ENCODE data around the gene NIPAL3. TPM values are rescaled to one million over a fixed set of nuclear protein-coding genes. Genes with fewer than 3 reads are reported as not detected.

The NIPAL3 gene
- total and polyA plus RNA-seq, 2 donors (not counting 3 experiments of a cell fraction or from before 2014, with no cell fraction given), result 15.5 to 16.0 TPM

DNA sequence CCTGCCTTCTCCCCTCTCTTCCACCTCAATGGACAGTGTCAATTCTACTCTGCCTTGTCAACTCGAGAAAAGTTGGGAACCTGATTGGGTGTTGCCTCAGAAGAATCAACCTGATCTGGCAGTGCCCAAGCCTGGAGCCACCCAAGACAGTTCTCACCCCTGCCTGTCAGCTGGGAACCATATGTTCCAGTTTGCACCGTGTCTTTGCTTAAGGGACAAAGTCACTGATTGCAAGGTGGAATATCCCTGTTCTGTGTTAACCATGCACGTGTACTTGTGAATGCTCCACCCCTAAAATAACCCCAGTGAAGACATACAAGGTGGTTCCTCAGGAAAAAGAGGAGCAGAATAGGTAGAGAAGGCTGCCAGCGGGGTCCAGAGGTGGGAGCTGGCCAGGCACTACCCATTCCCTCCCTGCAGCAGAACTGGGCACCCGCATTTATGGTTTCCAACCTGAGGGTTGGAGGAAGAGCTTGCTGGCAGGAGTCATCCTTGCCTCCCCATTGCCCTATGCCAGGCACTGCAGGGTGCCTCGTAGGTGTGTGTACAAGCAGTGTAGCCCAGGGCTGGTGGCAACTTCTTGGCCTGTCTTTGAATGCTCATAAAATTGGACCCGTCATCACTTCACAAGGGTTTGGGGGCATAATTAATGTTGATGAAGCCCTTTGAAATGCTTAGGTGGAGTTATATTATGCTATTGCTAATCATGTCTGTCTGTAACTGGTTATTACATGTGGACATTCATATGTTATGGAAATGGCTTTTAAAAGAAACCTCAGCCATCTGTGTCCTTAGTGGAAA is 11.3 kb downstream of the NIPAL3 start:
- no TSS peak for BruUV-seq (replicated peaks)
- dilution Hi-C loops (cut with MboI; ENCODE audit: extremely low pct_ligation_motif_present, low sequenced_read_pairs) (no loop called here), intact Hi-C loops (cut with micrococcal nuclease) (no loop called here)
- Histone ChIP-seq H4K20me1 (replicated peaks; ENCODE audit: control insufficient read depth, extremely low read depth, insufficient read depth, low read length) (no peaks in the 10 kb centered on the region), H2AFZ (ENCODE audit: low read depth, low read length) (no peak overlapping the region), H3K9me1 (replicated peaks; ENCODE audit: control insufficient read depth, extremely low read depth, insufficient read depth, low read length) (no peaks in the 10 kb centered on the region), H3K4me3 (replicated peaks in 1 of 3; ENCODE audit: insufficient read depth in 1 of 3, low read depth in 1 of 3, low read length in 3 of 3) (no peak overlapping the region), H3K36me3 (ENCODE audit: control insufficient read depth in 2 of 2, extremely low read depth in 1 of 2, insufficient read depth in 2 of 2, low read length in 2 of 2) (no peaks in the 10 kb centered on the region), H3K4me2 (ENCODE audit: insufficient read depth, low read length) (no peak overlapping the region), H3K27ac (ENCODE audit: insufficient read depth, low read depth, low read length) (no peak overlapping the region), H3K9me3 (replicated peaks; ENCODE audit: control insufficient read depth, insufficient read depth, low read length) (no peaks in the 10 kb centered on the region), H3K27me3 (ENCODE audit: control insufficient read depth in 2 of 2, insufficient read depth in 2 of 2, low read length in 2 of 2) (no peaks in the 10 kb centered on the region), H3K9ac (replicated peaks; ENCODE audit: extremely low read depth, insufficient read depth, low read length) (no peak overlapping the region), H3K4me1 (ENCODE audit: control insufficient read depth, extremely low read depth, insufficient read depth, low read length) (no peaks in the 10 kb centered on the region), H3K79me2 (ENCODE audit: control insufficient read depth, insufficient read depth, low read length) (no peaks in the 10 kb centered on the region)
- no peak for TF ChIP-seq GATA2 (IDR thresholded peaks at IDR 0.05; ENCODE audit: insufficient read depth, insufficient read length, low read depth, low read length)
- no peak for TF ChIP-seq POLR2A (IDR thresholded peaks at IDR 0.05; ENCODE audit: low read depth, low read length)
- TF ChIP-seq MYC (IDR thresholded peaks at IDR 0.05; ENCODE audit: low read depth, low read length), result no peak
- no peak for TF ChIP-seq POLR2AphosphoS5 (IDR thresholded peaks at IDR 0.05; ENCODE audit: insufficient read depth, low read depth, low read length)
- TF ChIP-seq FOS (IDR thresholded peaks at IDR 0.05; ENCODE audit: borderline replicate concordance, insufficient read depth, low read length), result no peak
- no peak for TF ChIP-seq EZH2 (IDR thresholded peaks at IDR 0.05; ENCODE audit: borderline replicate concordance, low read depth, low read length, severe bottlenecking)
- no peak for TF ChIP-seq CTCF (IDR thresholded peaks at IDR 0.05; ENCODE audit: extremely low read depth in 1 of 2, insufficient read depth in 1 of 2, low read depth in 1 of 2, low read length in 2 of 2)
- TF ChIP-seq, protein P1, sequence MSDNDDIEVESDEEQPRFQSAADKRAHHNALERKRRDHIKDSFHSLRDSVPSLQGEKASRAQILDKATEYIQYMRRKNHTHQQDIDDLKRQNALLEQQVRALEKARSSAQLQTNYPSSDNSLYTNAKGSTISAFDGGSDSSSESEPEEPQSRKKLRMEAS (IDR thresholded peaks at IDR 0.05; ENCODE audit: insufficient read depth, insufficient read length), result no peak
- TF ChIP-seq JUN (IDR thresholded peaks at IDR 0.05; ENCODE audit: borderline replicate concordance, insufficient read depth, insufficient read length, low read depth), result no peak
- CTCF ChIA-PET, result no interaction called here
- POLR2A ChIA-PET, result no interaction called here
- DNase-seq (ENCODE audit: low read depth, low spot score) (no peak), FAIRE-seq (no peak)
